HCT116 (cell line): Measurements from ENCODE around the gene SHKBP1. TPM values are rescaled to one million over a fixed set of nuclear protein-coding genes. Genes with fewer than 3 reads are reported as not detected.

ENCODE experiments used
- ATAC-seq: fragments of 200-7000 bp; cut with Tn5 transposase; 2 replicates; pipeline ENCODE4 v1.9.1; 2020; ENCODE audit warnings: mild to moderate bottlenecking, moderate library complexity
- BruUV-seq: library from RNA; stranded (reverse); fragments of 400-500 nt; replicated peaks from 2 replicates; lab custom pipeline; 2021; lab: Mats Ljungman, UMichigan
- CTCF ChIA-PET: fragments of 300-600 bp; sonication (Branson Sonifier 250); formaldehyde crosslinking; loops from one replicate; lab custom pipeline; 2021; ENCODE audit warnings: antibody characterized with exemption; lab: Charles Lee
- POLR2A ChIA-PET: fragments of 300-600, 350-600 bp; sonication (Branson Sonifier 250); formaldehyde crosslinking; loops from one replicate; lab custom pipeline; 2021; ENCODE audit warnings: antibody characterized with exemption; lab: Charles Lee
- RAD21 ChIA-PET, 2 experiments: fragments of 300-600 bp; sonication (Branson Sonifier 250); formaldehyde crosslinking; loops; one replicate each; lab custom pipeline; 2023; ENCODE audit warnings: low total read pairs in 2 of 2; ENCODE audit not compliant: uncharacterized antibody in 2 of 2, unreplicated experiment in 2 of 2, low non-redundant PET in 1 of 2; lab: Charles Lee
- DNase-seq: peaks from one replicate; pipeline ENCODE4 v3.0.0-alpha.2; 2010; ENCODE audit warnings: low read depth, low spot score
- H2AFZ ChIP-seq: fragments of 200-600 bp; shearing (Covaris generic), sonication (generic); 2 replicates; pipeline ENCODE4 v1.6.1; 2017; ENCODE audit warnings: low read depth, mixed run types, mixed read lengths, antibody characterized with exemption, low read length; ENCODE audit not compliant: poor library complexity, severe bottlenecking
- H3K27ac ChIP-seq: 2 replicates; pipeline ENCODE4 v1.5.1; 2012; ENCODE audit warnings: low read depth, low read length
- H3K27me3 ChIP-seq: fragments of 200-600 bp; sonication (generic); 2 replicates; pipeline ENCODE4 v1.6.1; 2016; ENCODE audit warnings: mixed run types, low read length, mixed read lengths; ENCODE audit not compliant: insufficient read depth
- H3K36me3 ChIP-seq, 2 experiments: fragments of 200-500 bp in 1 of 2; fragments of 200-600 bp in 1 of 2; sonication (Bioruptor generic) in 1 of 2; sonication (generic) in 1 of 2; 2 replicates each; pipeline versions ENCODE4 v1.5.1 to v1.6.1; 2014 to 2016; ENCODE audit warnings: low read length in 2 of 2, inconsistent platforms in 1 of 2, mixed read lengths in 1 of 2, mixed run types in 1 of 2; ENCODE audit not compliant: insufficient read depth in 2 of 2, control insufficient read depth in 1 of 2
- H3K4me1 ChIP-seq, 2 experiments: fragments of 200-600 bp in 1 of 2; sonication (generic) in 1 of 2; 2 replicates each; pipeline versions ENCODE4 v1.5.1 to v1.6.1; 2012 to 2017; ENCODE audit warnings: low read length in 2 of 2, inconsistent platforms in 1 of 2, mild to moderate bottlenecking in 1 of 2, mixed read lengths in 1 of 2, mixed run types in 1 of 2, moderate library complexity in 1 of 2; ENCODE audit not compliant: insufficient read depth in 2 of 2, control insufficient read depth in 1 of 2
- H3K4me2 ChIP-seq: fragments of 200-600 bp; sonication (generic); 2 replicates; pipeline ENCODE4 v1.6.1; 2017; ENCODE audit warnings: mixed run types, low read length, mixed read lengths
- H3K4me3 ChIP-seq, 2 experiments: fragments of 200-600 bp in 1 of 2; sonication (generic) in 1 of 2; replicated peaks in 1 of 2; 2 replicates each; pipeline ENCODE4 v1.5.1; 2011 to 2016; ENCODE audit warnings: low read length in 2 of 2, control low read depth in 1 of 2, low read depth in 1 of 2, mild to moderate bottlenecking in 1 of 2, mixed read lengths in 1 of 2, mixed run types in 1 of 2
- H3K79me2 ChIP-seq: fragments of 200-600 bp; sonication (generic); 2 replicates; pipeline ENCODE4 v1.6.1; 2017; ENCODE audit warnings: mild to moderate bottlenecking, mixed run types, low read length, moderate library complexity, mixed read lengths; ENCODE audit not compliant: insufficient read depth
- H3K9ac ChIP-seq: fragments of 200-600 bp; sonication (generic); 2 replicates; pipeline ENCODE4 v1.6.1; 2016; ENCODE audit warnings: low read length, mixed read lengths
- H3K9me2 ChIP-seq: fragments of 200-600 bp; sonication (generic), shearing (Covaris generic); 2 replicates; pipeline ENCODE4 v1.6.1; 2017; ENCODE audit warnings: mixed run types, mild to moderate bottlenecking, moderate library complexity; ENCODE audit not compliant: insufficient read depth
- H3K9me3 ChIP-seq, 2 experiments: fragments of 200-500 bp in 1 of 2; fragments of 200-600 bp in 1 of 2; sonication (Bioruptor generic) in 1 of 2; sonication (generic) in 1 of 2; 2 replicates each; pipeline ENCODE4 v1.6.1; 2014 to 2017; ENCODE audit warnings: low read length in 2 of 2, mixed read lengths in 2 of 2, inconsistent platforms in 1 of 2, low read depth in 1 of 2, mild to moderate bottlenecking in 1 of 2, mixed run types in 1 of 2, moderate library complexity in 1 of 2; ENCODE audit not compliant: control insufficient read depth in 1 of 2, insufficient read depth in 1 of 2
- H4K20me1 ChIP-seq: fragments of 200-600 bp; sonication (generic), shearing (Covaris generic); 2 replicates; pipeline ENCODE4 v1.6.1; 2017; ENCODE audit warnings: mixed run types, mild to moderate bottlenecking, moderate library complexity; ENCODE audit not compliant: insufficient read depth
- ATF3 ChIP-seq: IDR thresholded peaks from 2 replicates; pipeline ENCODE4 v1.6.1; 2012
- CBX3 ChIP-seq: IDR thresholded peaks from 2 replicates; pipeline ENCODE4 v1.6.1; 2012; ENCODE audit warnings: low read depth
- CEBPB ChIP-seq: IDR thresholded peaks from 2 replicates; pipeline ENCODE4 v1.6.1; 2012; ENCODE audit warnings: low read depth
- EGR1 ChIP-seq: IDR thresholded peaks from 2 replicates; pipeline ENCODE4 v1.6.1; 2012; ENCODE audit warnings: low read depth
- ELF1 ChIP-seq: IDR thresholded peaks from 2 replicates; pipeline ENCODE4 v1.6.1; 2012; ENCODE audit warnings: low read depth, borderline replicate concordance
- EZH2phosphoT487 ChIP-seq: fragments of 200-600 bp; IDR thresholded peaks from 2 replicates; pipeline ENCODE4 v1.6.1; 2018; ENCODE audit warnings: antibody characterized with exemption, borderline replicate concordance
- FOSL1 ChIP-seq: IDR thresholded peaks from 2 replicates; pipeline ENCODE4 v1.6.1; 2012; ENCODE audit warnings: low read depth
- POLR2A ChIP-seq: IDR thresholded peaks from 2 replicates; pipeline ENCODE4 v1.7.0; 2011; ENCODE audit warnings: borderline replicate concordance; ENCODE audit not compliant: insufficient read depth, insufficient read length; ENCODE audit errors: extremely low read depth
- POLR2AphosphoS5 ChIP-seq: IDR thresholded peaks from 2 replicates; pipeline ENCODE4 v1.6.1; 2011; ENCODE audit warnings: mild to moderate bottlenecking, low read depth, low read length, moderate library complexity
- REST ChIP-seq: IDR thresholded peaks from 2 replicates; pipeline ENCODE4 v1.6.1; 2012; ENCODE audit warnings: low read depth
- SIN3A ChIP-seq: IDR thresholded peaks from 2 replicates; pipeline ENCODE4 v1.6.1; 2012; ENCODE audit warnings: low read depth
- SP1 ChIP-seq: IDR thresholded peaks from 2 replicates; pipeline ENCODE4 v1.6.1; 2012; ENCODE audit warnings: low read depth
- SRF ChIP-seq: IDR thresholded peaks from 2 replicates; pipeline ENCODE4 v1.6.1; 2012; ENCODE audit warnings: low read depth
- TCF7L2 ChIP-seq: IDR thresholded peaks from 2 replicates; pipeline ENCODE4 v1.7.0; 2011; ENCODE audit warnings: borderline replicate concordance, inconsistent platforms; ENCODE audit not compliant: insufficient read depth, insufficient read length; ENCODE audit errors: extremely low read depth
- ZBTB33 ChIP-seq: IDR thresholded peaks from 2 replicates; pipeline ENCODE4 v1.6.1; 2011; ENCODE audit warnings: mild to moderate bottlenecking, low read length, moderate library complexity; ENCODE audit not compliant: insufficient replicate concordance; ENCODE audit errors: extremely low read depth
- ZFX ChIP-seq: fragments of 450-650 bp; IDR thresholded peaks from 2 replicates; pipeline ENCODE4 v1.6.1; 2017
- ZNF274 ChIP-seq: fragments of 200-500 bp; sonication (Bioruptor generic); IDR thresholded peaks from 2 replicates; pipeline ENCODE4 v1.6.1; 2014; ENCODE audit warnings: mild to moderate bottlenecking, low read depth, low read length, inconsistent platforms
- intact Hi-C: fragments of 100-400 bp; cut with micrococcal nuclease; formaldehyde crosslinking; loops from 2 replicates; pipeline ENCODE4 v1.10.0; 2022
- total RNA-seq: library from RNA; stranded (reverse); gene quantifications from one replicate; pipeline ENCODE4 v1.2.1, GENCODE V29; 2021; ENCODE audit not compliant: unreplicated experiment

The SHKBP1 gene
- total RNA-seq, 1 experiment from 2014 or later, result 97.4 TPM

- H3K27me3 ChIP-seq, result no peaks in the 10 kb centered on the region
- RAD21 ChIA-PET, result no interaction called here
- H4K20me1 ChIP-seq, result no peaks in the 10 kb centered on the region
- H3K4me1 ChIP-seq, result peaks cover 45 to 88% of the 10 kb centered on the region in 2 experiments
- no peak overlapping the region for H2AFZ ChIP-seq
- peaks cover 8% of the 10 kb centered on the region; the same call in 1 of the 2 replicates for H3K79me2 ChIP-seq
- H3K27ac ChIP-seq, result peak overlapping the region; percentile 99
- peaks cover 3 to 20% of the 10 kb centered on the region in 2 experiments; a peak in 2 of 4 replicates for H3K36me3 ChIP-seq
- no peak for DNase-seq
- peak overlapping the region; percentile 92; the same call in 1 of the 2 replicates for H3K9ac ChIP-seq
- no TSS peak for BruUV-seq
- POLR2A ChIA-PET, result no interaction called here
- H3K4me2 ChIP-seq, result peak overlapping the region; percentile 100
- no peak overlapping the region for H3K4me3 ChIP-seq
- no peak for TF ChIP-seq ATF3
- TF ChIP-seq POLR2A, result no peak
- TF ChIP-seq TCF7L2, result no peak
- no peak for TF ChIP-seq ZBTB33
- TF ChIP-seq CEBPB, result no peak
- TF ChIP-seq ELF1, result no peak
- no peak for TF ChIP-seq EGR1
- no peak for TF ChIP-seq FOSL1
- no peak for TF ChIP-seq ZFX
- TF ChIP-seq REST, result no peak
- no peak for TF ChIP-seq CBX3
- TF ChIP-seq ZNF274, result no peak
- TF ChIP-seq POLR2AphosphoS5, result no peak; the same call in 1 of the 2 replicates
- no peak for TF ChIP-seq SRF
- TF ChIP-seq SIN3A, result no peak
- TF ChIP-seq SP1, result no peak
- no peak for TF ChIP-seq EZH2phosphoT487
- no peaks in the 10 kb centered on the region for H3K9me2 ChIP-seq
- no peaks in the 10 kb centered on the region for H3K9me3 ChIP-seq
- CTCF ChIA-PET, result no interaction called here
- ATAC-seq, result no peak
- intact Hi-C loops, result loop anchor here (5.0 kb wide), 1 partner anchor 390 kb away; no protein-coding TSS in a partner anchor
These were observed 35.4 kb downstream of the SHKBP1 start for GRCh38 chr19:40611900-40612698.
